Amygdala (tissue), 56 donors: ENCODE results near the gene EPHA5.
"Not testable (repeated sequence)": the region's sequence is repeated elsewhere in the genome, so short reads cannot be mapped to it uniquely, and the experiment has no call there.

ENCODE experiments used
- DNase-seq, 56 donors: peaks; one replicate each; lab custom pipeline; 2025; lab: John Stamatoyannopoulos, UW

Gene EPHA5

DNA sequence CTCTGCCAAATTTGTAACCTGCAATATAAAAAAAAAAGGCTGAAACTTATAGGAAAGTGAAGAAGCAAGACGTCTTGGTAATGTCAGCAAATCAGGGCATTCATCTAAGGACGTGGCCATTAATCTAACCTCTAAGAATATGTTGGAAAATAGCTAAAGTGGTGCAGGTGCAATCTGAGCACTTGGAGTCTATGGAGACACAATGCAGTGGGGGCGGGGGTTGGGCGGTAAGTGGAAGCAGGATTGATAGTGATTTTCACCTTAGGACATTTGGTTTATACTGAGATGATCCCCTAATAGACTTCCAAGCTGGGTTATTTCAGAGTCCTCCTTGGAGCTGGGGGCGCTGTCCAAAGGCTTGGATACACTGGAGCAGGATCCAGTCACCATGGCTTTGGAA, 283.4 kb downstream of the EPHA5 start:
- no peak for DNase-seq

DNA sequence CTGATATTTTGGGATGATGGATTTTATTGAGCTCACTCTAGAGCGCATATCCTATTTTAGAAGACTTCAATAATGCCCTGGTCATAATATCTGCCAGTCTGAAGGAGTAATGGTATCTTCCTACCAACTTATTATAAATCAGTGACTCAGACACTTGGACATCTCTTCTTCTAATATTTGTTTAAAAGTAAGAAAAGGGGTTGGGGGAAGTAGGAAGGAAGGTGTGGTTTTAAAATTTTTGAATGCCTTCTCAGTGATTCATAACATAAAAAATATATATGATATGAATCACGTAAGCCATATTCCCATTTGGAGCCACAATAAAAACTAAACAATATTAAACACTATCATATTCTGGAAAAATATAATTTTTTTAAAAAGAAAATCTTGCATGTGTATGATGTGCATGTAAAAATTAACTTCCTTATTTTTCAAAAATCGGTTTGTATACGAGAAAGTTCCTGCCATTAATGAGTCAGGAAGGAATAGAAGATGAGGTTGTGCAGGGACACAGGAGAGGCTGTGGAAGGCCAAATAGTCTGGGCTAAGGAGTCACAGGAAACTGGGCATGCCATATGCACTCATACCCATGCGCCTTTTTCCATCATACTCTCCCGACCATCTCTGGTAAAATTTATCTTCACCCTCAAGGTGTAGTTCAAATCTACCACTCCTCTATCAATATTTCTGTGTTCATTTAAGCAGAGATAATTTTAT, 286.5 kb downstream of the EPHA5 start:
- no peak for DNase-seq

DNA sequence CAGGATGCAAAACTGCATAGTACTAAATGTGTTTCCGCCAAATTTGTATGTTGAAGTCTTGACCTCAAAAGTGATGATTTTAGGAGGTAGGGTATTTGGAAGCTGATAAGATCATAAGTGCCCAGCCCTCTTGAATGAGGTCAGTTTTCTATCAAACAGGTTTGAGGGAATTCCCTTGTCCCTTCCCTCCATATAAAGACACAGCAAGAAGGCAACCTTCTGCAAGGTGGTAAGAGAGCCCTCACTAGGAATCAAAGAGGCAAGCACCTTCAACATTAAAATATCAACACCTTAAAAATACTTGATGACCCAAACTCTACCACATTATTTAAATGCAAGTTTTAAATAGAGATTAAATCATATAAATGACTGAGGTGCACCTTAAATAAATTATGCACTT, 288.6 kb downstream of the EPHA5 start:
- no peak for DNase-seq

DNA sequence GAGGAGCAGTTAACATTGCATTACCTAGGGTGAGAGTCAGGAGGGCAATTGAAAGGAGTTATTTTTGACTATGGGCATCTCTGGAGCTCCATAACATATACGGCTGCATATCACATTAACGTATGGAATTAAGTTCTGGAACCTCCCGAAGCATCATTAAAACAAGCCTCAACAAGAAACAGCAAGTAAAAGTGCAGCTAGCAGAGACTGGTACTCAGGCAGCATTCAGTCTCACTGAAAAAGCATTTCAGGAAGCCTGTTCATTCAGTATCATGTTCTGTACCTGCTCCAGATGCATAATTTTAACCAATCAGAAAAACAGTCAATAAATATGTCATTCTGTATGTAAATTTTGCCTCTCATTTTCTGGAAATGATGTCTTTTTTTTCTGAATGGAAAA, 299.6 kb downstream of the EPHA5 start:
- no peak for DNase-seq

DNA sequence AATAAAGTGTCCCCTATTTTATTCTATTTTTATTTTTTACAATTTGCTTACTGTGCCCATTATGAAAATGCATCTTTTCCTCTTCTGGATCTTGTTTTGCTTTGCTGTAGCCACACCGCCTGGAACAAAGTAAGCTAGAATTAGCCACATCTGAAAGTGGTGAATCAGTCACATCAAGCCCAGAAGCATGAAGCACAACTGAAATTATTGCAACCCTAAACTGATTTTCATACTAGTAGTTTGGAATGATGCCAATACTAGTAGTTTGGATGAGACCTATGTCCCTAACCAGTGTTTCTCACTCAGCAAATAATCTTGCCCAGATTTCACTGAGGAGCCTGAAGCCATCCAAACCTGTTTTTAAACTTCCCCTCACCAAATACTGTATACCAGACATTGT, 303.0 kb downstream of the EPHA5 start:
- DNase-seq = no peak

DNA sequence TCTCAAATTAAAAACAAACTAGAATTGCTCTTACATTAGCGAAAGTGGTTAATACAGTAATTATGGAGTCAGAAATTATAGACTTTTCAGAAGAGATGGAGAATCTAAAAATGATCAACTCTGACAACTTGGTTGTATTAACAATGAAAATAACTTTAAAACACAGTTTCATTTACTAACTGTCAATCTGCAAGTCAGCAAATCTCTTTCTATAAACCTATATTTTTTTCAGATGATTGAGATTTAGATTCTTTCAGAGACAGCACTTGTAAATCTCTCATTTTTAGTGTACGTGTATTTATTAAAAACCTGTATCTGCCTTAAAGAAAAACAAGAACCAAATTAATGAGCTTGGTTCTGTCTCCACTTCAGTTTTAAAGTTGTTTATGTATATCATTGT, 311.4 kb downstream of the EPHA5 start:
- no peak for DNase-seq

DNA sequence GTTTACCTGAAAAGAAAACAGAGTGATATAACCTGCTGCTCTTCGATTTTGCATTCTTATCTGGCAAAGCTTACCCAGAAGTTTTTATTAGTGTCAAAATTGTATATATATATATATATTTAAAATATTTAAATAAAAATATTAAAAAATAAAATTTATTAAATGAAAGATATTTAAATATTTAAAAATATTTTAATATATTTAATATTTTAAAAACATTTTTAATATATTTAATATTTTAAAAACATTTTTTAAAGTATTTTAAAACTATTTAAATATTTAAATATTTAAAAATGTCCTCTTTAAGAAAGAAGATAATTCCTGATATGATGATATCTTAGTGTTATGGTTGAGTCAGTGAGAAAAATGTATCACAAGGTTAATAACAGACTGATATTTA, 317.2 kb downstream of the EPHA5 start:
- DNase-seq = no peak

DNA sequence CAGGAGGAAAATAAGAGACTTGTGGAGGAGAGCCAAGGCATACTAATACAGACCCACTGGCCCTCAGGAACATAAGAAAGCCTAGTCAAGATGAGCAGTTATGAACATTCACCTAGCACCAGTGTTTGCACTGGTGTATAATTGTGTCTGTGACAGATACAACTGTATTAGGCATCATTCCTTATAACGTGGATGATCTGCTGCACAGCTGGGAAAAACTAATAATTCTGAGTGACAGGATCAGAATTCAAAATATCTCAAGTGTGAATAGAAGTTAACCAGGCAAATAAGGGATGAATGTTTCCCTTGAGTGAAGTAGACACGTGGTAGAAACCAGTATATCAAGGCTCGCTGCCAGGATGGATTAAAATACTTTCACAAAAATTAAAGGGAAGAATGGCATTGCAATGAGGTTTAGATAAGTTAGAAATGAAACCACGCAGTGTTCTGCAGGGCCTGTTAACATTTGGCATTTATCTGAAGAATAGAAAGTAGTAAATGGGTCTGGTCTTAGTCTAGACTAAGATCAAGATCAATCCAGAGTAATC, 325.9 kb downstream of the EPHA5 start:
- DNase-seq = no peak

DNA sequence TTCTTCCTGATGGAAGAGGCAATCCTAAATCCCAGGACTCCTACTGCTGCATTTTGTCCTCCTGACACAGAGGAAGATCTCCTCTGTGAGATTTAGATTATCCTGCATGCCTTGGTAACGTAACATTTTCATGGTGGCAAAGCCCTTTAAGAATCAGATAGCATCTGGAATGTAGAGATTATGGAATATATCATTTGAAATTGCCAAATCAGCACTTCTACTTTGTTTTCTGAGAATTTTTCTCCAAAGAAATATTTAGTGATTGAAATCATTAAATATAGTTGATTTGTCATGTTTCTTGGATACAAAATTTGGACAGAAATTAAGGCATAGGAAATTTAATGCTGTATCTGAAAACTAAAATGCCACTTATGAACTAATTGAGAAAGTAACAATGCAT, 326.9 kb downstream of the EPHA5 start:
- DNase-seq = no peak

DNA sequence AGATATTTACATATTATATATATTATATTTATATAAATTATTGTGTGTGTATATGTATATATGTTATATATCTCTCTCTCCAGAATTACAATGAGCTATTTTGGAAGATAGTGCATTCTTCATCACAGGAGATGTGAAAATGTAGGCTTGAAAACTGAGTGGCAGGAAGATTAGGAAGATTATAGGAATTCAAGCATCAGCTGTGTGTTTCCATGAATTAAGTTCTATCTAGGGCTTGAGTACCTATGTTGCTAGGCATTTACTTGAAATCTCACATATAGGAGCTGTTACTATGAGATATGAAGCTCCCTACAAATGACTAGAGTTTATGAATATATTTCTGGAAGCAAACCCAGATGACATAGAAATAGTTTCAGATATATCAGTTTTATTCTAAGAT, 328.7 kb downstream of the EPHA5 start:
- no peak for DNase-seq

DNA sequence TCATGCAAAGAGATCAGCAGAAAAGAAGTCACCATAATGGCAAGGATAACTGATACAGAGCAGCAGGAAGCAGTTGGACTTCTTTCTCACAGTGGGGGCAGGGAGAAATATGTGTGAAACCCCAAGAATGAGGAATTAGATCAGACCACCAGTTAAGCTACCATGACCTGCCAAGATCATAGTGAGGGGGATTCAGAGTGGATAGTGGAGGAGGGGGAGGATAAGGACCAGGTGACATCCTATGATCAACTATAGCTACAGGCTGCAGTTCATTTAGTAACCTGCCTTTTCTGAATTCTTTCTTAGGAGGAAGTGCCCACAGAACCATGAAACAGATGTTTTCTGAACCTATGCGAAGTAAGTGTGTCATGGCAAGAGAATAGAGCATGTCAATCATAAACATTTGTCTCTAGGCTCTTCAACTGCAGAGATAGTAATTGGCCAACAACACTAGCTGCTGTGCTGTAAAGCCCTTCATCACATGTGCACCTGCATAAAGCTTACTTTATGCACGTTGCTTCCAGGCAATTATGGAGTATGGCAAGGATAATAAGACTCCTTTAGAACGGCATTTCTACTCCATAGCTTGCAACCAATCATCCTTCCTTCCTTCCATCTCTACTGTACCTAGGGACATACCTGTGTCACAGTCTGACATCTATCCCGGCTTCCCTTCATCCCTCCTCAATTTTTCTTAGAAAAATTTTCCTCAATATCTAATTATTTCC, 329.7 kb downstream of the EPHA5 start:
- DNase-seq = no peak

DNA sequence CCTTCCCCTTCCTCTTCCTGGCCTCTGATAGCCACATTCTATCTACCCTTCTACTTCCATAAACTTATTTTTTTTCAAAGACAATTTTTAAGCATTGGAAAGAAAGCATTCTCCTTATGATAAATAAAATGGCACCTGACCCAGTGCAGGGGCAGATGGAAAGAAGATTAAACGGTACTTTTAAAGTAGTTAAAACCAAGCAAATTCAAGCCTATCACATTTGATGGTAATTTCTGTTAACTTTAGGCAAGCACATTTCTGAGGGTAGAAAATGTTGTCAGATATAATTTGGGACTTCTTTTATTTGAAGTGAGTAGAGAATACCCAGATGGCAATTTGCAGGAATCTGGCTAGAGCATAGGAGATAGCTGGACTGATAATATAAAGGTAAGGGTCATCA, 332.9 kb downstream of the EPHA5 start:
- no peak for DNase-seq

DNA sequence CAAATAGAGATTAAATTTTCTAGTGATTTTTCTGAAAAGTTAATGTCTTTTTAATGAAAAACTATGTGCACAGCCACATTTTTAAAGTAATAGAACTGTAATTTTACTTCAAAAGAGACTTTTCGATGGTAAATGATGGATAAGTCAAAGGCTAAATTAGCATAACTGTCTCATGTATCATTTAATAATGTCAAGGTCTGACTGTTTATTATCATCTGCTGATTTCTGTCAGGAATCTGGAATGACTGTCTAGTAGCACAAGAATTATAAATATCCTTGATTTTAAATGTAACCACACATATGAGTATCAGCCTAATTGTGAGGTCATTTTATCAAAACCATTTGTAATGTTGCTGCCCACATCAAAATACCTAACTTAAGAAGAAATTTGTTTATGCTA, 333.8 kb downstream of the EPHA5 start:
- no peak for DNase-seq

DNA sequence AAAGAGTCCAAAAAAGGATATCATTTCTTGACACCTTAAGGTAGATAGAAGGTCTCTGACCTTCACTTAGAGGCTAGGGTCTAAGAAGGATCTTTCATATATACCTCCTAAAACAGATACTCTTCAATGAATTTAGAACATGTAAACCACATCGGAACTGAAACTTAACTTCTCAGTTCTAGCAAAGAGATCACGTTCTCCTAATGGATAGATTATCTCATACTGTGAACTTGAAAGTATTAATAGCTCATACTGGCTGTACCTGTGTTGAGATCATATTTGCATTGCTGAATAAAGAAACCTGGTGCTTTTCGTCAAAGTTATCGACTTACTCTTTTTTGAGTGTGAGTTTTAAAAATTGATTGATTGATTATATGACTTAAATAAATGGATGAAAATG, 353.8 kb downstream of the EPHA5 start:
- no peak for DNase-seq

DNA sequence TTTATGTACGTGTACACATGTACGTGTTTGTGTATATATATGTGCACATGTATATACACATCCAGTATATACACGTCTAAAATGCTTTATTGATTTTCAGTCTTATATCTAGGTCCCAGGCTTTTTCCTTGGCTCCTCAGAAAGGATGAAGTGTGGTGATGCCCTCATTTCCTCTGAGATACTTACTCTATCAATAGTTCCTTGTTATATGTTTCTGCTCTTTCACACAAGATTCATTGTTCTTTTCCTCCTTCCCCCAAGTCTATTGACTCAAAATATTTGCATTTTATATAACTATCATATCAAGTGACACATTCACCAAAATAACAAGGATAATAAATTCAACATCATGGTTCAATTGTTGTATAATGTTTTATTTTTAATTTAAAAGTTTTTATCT, 359.2 kb downstream of the EPHA5 start:
- no peak for DNase-seq

DNA sequence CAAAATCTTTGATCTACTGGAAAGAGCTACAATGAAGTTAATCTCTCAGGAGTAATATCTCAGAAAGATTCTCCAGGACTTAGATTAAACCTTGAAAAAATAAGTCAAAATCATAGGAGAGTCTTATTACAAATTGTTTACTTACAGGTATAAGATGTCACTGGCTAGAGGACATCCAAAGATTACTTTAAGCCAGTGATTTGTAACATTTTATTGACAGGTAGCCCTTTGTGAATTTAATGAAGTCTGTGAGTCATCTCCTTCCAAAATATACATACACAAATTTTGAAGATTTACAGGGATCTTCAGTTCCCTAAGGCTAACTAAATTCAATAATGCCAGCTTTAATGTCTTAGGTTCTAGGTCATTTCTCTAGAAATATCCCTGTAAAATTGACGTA, 359.7 kb downstream of the EPHA5 start:
- DNase-seq = no peak

DNA sequence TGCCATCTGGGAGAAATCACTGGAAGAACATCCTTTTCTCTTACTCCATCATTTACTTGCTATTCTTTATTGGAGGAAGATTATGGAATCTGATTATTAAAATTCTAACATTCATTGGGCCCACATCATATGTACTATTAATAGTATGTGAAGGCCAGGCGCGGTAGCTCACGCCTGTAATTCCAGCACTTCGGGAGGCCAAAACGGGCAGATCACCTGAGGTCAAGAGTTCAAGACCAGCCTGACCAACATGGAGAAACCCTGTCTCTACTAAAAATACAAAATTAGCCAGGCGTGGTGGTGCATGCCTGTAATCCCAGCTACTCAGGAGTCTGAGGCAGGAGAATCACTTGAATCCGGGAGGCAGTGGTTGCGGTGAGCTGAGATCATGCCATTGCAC, 361.7 kb downstream of the EPHA5 start:
- DNase-seq = not testable (repeated sequence)

DNA sequence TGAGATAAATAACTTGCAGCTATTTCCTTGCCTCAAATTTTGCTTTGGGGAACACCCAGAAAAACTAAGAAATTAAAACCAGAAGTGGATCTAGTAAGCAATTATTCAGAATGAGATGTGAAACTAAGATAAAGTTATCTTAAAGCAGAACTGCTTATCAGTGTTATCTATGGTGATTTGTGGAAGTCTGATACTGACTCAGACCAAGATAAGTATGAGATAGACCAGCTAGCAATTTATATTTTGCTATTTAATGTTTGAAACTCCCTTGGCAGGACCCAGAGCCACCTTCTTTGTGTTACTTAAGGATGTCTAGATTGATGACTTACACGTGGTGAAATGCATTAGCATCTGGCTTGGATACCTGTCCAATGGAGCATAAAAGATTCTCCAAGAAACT, 368.1 kb downstream of the EPHA5 start:
- no peak for DNase-seq

DNA sequence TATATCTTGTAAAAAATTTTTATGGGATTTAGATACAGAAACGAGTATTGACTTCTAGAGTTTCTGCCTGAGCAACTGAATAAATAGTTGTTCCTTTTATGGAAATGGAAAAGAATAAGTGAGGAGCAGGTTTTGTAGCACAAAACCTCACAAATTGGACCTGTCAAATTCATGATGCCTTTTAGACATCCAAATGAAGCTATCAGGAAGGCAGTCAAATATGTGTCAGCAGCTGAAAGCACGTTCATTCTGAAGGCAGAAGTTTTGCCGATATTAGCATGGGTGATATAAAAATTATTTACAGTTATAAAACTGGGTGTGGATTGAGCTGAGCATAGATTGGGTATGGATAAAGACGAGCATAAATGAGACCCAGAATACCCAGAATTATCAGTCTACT, 374.0 kb downstream of the EPHA5 start:
- no peak for DNase-seq

DNA sequence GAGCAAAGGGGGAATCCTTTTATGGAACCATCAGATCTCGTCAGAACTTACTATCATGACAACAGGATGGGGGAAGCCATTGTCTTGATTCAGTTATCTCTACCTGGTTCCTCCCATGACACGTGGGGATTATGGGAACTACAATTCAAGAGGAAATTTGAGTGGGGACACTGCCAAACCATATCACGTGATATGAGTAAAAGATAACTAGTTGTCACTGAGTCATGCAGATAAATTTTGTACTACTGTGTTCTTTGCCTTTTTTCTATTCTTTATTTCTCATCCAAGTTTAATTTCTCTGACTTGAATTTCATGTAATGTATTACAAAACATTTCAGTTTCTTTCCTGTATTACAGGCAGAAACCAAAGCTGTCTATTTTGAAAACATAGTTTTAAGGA, 383.2 kb downstream of the EPHA5 start:
- no peak for DNase-seq
